ENCODE results near the gene NDRG2. TPM values are rescaled to one million over a fixed set of nuclear protein-coding genes. Genes with fewer than 3 reads are reported as not detected.
"Not testable (repeated sequence)": the region's sequence is repeated elsewhere in the genome, so short reads cannot be mapped to it uniquely, and the experiment has no call there.

NDRG2 gene
- total and polyA plus RNA-seq, 5 donors: 219 to 368 (median 343) TPM

DNA sequence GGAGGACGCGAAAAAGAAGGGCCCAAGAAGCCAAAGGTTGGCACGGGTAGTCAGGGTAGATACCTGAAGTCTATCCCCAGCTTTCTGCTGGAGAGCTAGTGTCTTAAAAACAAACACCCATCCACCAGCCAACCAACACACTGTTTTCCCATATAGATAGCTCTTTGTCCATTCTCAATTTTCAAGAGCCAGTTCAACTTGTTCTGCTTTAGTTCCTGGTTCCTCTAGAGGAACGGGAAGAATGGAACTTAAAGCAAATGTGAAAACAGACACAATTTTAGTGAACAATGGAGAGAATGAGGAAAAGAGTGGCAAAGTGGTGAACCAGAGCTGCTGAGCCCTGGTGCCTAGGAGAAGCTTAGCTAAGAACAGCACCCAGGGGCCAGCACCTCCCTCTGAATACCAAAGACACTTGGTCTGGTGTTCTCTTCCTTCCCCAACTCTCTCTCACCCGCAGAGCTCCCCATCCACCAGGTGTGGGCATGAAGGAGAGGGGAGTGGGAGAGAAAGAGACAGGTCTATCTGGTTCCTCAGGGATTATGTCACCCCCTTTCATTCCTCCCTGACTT, 3.8 kb downstream of the NDRG2 start:
- no peak for ATAC-seq
- WGBS: 88% methylated on average over 5 of the region's 5 CpGs
- H3K4me3 ChIP-seq (ENCODE audit: low read length): no peak overlapping the region
- no peaks in the 10 kb centered on the region for H3K9me3 ChIP-seq (ENCODE audit: control insufficient read depth, low read length)
- intact Hi-C loops (cut with DNase I): no loop called here
- H3K27me3 ChIP-seq (ENCODE audit: control insufficient read depth, insufficient read depth): no peaks in the 10 kb centered on the region
- H3K27ac ChIP-seq (ENCODE audit: low read length): no peak overlapping the region
- DNase-seq: no peak
- peaks cover 4% of the 10 kb centered on the region for H3K4me1 ChIP-seq (ENCODE audit: control insufficient read depth, insufficient read depth, low read length)

DNA sequence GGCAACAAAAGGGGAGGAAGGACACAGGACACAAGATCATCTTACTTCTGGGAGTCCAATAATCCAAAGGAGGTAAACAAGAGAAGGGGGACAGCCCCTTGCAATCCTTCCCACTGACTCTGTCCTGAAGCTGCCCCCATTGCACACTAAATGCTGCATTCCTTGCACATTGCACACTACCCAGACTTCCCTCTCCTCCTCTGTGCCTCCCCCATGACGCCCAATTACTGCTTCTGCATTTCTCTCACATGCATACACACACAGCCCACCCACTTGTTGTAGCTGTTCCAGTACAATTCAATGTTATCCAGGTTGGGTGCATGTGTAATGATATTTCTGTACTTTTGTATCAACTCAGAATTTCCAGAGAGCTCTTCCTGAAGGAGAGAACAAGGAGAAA, 5.5 kb downstream of the NDRG2 start:
- H3K9me3 ChIP-seq (ENCODE audit: control insufficient read depth, low read length): no peaks in the 10 kb centered on the region
- H3K4me1 ChIP-seq (ENCODE audit: control insufficient read depth, insufficient read depth, low read length): peaks cover 4% of the 10 kb centered on the region
- H3K4me3 ChIP-seq (ENCODE audit: low read length): no peak overlapping the region
- ATAC-seq: no peak
- 54% methylated on average over 1 of the region's 1 CpG for WGBS
- H3K27ac ChIP-seq (ENCODE audit: low read length): no peak overlapping the region
- intact Hi-C loops (cut with DNase I): loop anchor here in 1 of 4 donors (5.0 kb wide), 1 partner anchor 73 kb away; no protein-coding TSS in a partner anchor
- DNase-seq: no peak
- no peaks in the 10 kb centered on the region for H3K27me3 ChIP-seq (ENCODE audit: control insufficient read depth, insufficient read depth)

DNA sequence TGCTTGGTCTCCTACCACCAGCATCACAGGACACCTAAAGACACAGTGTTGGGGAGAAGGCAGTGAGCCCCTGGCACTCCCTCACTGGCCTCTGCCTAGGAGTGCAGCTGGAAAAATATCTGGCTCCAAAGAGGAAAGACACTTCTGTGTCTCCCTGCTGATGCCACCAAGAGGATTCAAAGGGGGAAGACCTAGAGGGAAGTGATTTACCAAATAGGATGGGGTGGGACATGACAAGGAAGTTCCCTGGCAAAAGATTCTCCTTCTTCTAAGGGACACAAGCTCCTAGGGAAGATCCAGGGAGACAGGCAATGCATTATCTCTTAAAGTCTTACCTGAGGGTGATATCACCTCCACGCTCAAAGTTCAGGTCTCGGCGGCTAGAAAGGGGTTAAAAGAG, 6.1 kb downstream of the NDRG2 start:
- 93% methylated on average over 3 of the region's 3 CpGs for WGBS
- H3K27me3 ChIP-seq (ENCODE audit: control insufficient read depth, insufficient read depth): no peaks in the 10 kb centered on the region
- DNase-seq (no peak), ATAC-seq (no peak)
- peaks cover 4% of the 10 kb centered on the region for H3K4me1 ChIP-seq (ENCODE audit: control insufficient read depth, insufficient read depth, low read length)
- H3K9me3 ChIP-seq (ENCODE audit: control insufficient read depth, low read length): no peaks in the 10 kb centered on the region
- intact Hi-C loops (cut with DNase I): loop anchor here in 1 of 4 donors (5.0 kb wide), 1 partner anchor 74 kb away; no protein-coding TSS in a partner anchor
- no peak overlapping the region for H3K27ac ChIP-seq (ENCODE audit: low read length)
- no peak overlapping the region for H3K4me3 ChIP-seq (ENCODE audit: low read length)

DNA sequence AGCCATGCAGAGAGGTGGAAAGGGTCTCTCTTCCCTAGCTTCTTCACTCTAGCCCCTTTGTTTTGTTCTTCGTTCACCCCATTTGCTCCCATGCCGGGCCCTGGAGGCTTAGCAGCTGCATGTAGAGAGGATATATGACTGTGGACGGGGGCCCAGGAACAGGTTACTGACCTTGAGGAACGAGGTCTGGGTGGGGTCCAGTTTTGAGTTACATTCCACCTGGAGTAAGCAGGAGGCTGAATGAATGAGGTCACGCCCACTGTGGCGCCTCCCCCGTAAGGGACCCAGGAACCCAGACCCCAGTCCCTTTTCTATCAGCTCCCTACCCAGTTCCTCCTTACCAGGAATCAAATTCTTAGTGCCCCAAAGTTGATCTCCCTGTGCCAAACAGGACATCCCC, 6.6 kb downstream of the NDRG2 start:
- H3K27me3 ChIP-seq (ENCODE audit: control insufficient read depth, insufficient read depth): no peaks in the 10 kb centered on the region

DNA sequence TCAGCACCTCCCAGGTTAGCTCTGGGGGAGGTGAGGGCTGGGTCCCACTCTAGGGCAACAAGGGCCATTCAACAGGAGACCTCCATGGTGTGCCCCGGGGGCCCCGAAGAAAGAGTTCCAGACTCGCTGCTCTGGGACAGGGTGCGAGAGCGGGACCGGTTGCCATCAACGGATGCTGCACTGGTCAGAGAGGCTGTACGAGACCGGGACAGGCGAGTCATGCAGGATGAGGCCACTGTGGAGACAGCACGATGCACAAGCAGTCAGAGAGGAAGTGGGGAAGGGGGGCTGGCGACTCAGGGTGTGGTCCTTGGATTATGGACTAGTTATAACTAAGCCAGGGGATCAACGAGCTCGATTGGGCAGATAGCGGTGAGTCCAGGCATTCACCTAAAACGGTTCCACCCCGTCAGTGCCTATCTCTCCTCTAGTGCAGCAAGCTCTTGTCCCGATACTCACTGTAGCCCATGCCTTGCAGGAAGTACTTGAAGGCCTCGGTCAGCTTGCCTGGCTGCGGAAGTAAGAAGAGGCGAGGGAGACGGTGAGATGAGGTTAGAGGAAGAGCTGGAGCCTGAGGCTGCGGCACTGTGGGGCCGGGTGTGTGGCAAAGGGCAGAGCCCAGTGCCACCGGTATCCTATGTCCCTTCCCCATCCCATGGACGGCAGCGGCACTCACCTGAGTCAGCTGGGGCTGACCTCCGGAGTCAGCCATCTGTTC, 7.2 kb downstream of the NDRG2 start:
- ATAC-seq (peak in 1 of 2 donors; percentile 3), DNase-seq (peak in 1 of 3 donors; percentile 55)
- H3K27me3 ChIP-seq (ENCODE audit: control insufficient read depth, insufficient read depth): no peaks in the 10 kb centered on the region
- 72% methylated on average over 28 of the region's 28 CpGs for WGBS
- intact Hi-C loops (cut with DNase I): loop anchor here in 1 of 4 donors (5.0 kb wide), 1 partner anchor 75 kb away; no protein-coding TSS in a partner anchor
- H3K4me3 ChIP-seq (ENCODE audit: low read length): no peak overlapping the region
- H3K27ac ChIP-seq (ENCODE audit: low read length): no peak overlapping the region
- H3K4me1 ChIP-seq (ENCODE audit: control insufficient read depth, insufficient read depth, low read length): peaks cover 3% of the 10 kb centered on the region
- H3K9me3 ChIP-seq (ENCODE audit: control insufficient read depth, low read length): no peaks in the 10 kb centered on the region

More for the DNA sequence above, 6.6 kb downstream of the NDRG2 start:
- H3K4me1 ChIP-seq (ENCODE audit: control insufficient read depth, insufficient read depth, low read length): peaks cover 4% of the 10 kb centered on the region
- no peak overlapping the region for H3K4me3 ChIP-seq (ENCODE audit: low read length)
- 82% methylated on average over 7 of the region's 7 CpGs for WGBS
- no peak for ATAC-seq
- no peak overlapping the region for H3K27ac ChIP-seq (ENCODE audit: low read length)
- DNase-seq: no peak
- intact Hi-C loops (cut with DNase I): loop anchor here in 1 of 4 donors (5.0 kb wide), 1 partner anchor 74 kb away; no protein-coding TSS in a partner anchor
- H3K9me3 ChIP-seq (ENCODE audit: control insufficient read depth, low read length): no peaks in the 10 kb centered on the region

- Histone ChIP-seq H3K27me3 (ENCODE audit: control insufficient read depth, insufficient read depth) (no peaks in the 10 kb centered on the region), H3K27ac (ENCODE audit: low read length) (no peak overlapping the region), H3K9me3 (ENCODE audit: control insufficient read depth, low read length) (no peaks in the 10 kb centered on the region), H3K4me3 (ENCODE audit: low read length) (no peak overlapping the region), H3K4me1 (ENCODE audit: control insufficient read depth, insufficient read depth, low read length) (no peaks in the 10 kb centered on the region)
- no peak for ATAC-seq
- DNase-seq: no peak
- intact Hi-C loops (cut with DNase I): loop anchor here in 1 of 4 donors (5.0 kb wide), 1 partner anchor 76 kb away; no protein-coding TSS in a partner anchor
- WGBS: 57% methylated on average over 9 of the region's 9 CpGs
These were observed 8.3 kb downstream of the NDRG2 start for GRCh38 chr14:21016413-21017190.

DNA sequence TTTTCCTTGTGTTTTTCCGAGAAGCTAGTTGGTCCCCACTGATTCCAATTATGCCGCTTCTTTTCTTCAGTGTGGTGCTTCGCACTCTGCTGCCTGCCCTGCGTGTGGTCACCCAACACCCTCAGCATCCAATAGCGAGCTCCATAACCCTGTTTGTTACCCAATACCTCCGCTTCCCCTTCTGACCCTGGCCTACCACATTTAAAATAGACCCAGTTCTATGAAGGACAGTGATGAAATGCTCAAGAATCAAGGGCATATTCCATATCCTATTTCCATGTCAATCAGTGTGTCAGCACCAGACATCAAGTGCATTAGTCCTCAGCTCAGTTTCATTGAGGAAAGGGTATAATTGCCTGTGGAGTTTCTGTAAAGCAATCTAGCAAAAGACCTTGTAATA, 9.5 kb downstream of the NDRG2 start:
- no peaks in the 10 kb centered on the region for H3K4me1 ChIP-seq (ENCODE audit: control insufficient read depth, insufficient read depth, low read length)
- ATAC-seq (peak in 1 of 2 donors; percentile 32), DNase-seq (no peak)
- intact Hi-C loops (cut with DNase I): loop anchor here (2.0 to 5.0 kb wide), 4 partner anchors 25 to 91 kb away; no protein-coding TSS in a partner anchor
- no peaks in the 10 kb centered on the region for H3K9me3 ChIP-seq (ENCODE audit: control insufficient read depth, low read length)
- H3K27me3 ChIP-seq (ENCODE audit: control insufficient read depth, insufficient read depth): no peaks in the 10 kb centered on the region
- H3K4me3 ChIP-seq (ENCODE audit: low read length): no peak overlapping the region
- H3K27ac ChIP-seq (ENCODE audit: low read length): no peak overlapping the region
- 62% methylated on average over 6 of the region's 6 CpGs for WGBS

DNA sequence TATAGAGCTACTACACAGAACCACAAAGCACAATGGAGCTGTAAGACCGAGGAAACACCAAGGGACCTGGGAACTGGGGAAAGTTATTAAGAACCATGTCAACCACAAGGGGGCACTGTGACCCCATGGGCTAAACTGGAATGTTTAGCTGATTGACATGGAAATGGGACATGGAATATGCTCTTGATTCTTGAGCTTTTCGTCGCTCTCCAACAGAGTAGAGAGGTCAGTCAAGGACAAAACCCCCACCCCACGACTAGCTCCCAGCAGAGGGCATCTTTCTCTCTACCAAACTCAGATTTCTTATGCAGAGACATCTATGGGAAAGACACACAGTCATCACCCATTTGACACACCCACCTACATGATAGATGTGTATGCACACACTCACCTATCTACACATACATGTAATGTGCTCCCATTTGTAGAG, 10.1 kb downstream of the NDRG2 start:
- intact Hi-C loops (cut with DNase I): loop anchor here (1.0 to 5.0 kb wide), 5 partner anchors 26 to 92 kb away; no protein-coding TSS in a partner anchor
- ATAC-seq (peak; percentile 80 to 83), DNase-seq (peak; percentile 78 to 87 (median 86))
- Histone ChIP-seq H3K9me3 (ENCODE audit: control insufficient read depth, low read length) (no peaks in the 10 kb centered on the region), H3K4me1 (ENCODE audit: control insufficient read depth, insufficient read depth, low read length) (no peaks in the 10 kb centered on the region), H3K4me3 (ENCODE audit: low read length) (no peak overlapping the region), H3K27ac (ENCODE audit: low read length) (peak overlapping the region; percentile 8), H3K27me3 (ENCODE audit: control insufficient read depth, insufficient read depth) (no peaks in the 10 kb centered on the region)
- WGBS: under 1% methylated on average over 4 of the region's 4 CpGs

DNA sequence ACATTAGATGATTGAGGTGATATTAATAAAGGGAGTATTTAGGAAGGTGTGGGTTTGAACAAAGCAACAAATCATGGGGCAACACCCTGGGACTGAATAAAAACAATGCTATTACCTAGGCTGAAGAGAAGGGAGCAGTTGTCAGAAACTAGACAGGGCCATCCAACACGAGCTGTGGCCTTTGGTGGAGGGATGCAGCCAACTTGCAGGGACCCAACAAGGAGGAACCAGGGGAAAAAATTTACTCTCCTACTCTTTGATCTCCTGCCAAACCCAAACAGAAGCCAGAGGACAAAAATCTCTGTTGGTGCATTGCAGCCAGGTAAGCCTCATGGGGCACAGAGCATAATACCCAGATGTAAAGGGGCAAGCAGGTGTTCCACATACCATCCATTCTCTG, 13.7 kb downstream of the NDRG2 start:
- Histone ChIP-seq H3K4me1 (ENCODE audit: control insufficient read depth, insufficient read depth, low read length) (no peaks in the 10 kb centered on the region), H3K4me3 (ENCODE audit: low read length) (no peak overlapping the region), H3K9me3 (ENCODE audit: control insufficient read depth, low read length) (no peaks in the 10 kb centered on the region), H3K27ac (ENCODE audit: low read length) (no peak overlapping the region), H3K27me3 (ENCODE audit: control insufficient read depth, insufficient read depth) (no peaks in the 10 kb centered on the region)
- intact Hi-C loops (cut with DNase I): loop anchor here in 1 of 4 donors (5.0 kb wide), 1 partner anchor 81 kb away; no protein-coding TSS in a partner anchor
- DNase-seq (no peak), ATAC-seq (no peak)
- 82% methylated on average over 1 of the region's 1 CpG for WGBS

GRCh38 chr14:21009721-21010120, 15.1 kb downstream of the NDRG2 start:
- not testable (repeated sequence) for H3K27me3 ChIP-seq (ENCODE audit: control insufficient read depth, insufficient read depth); H3K4me3 ChIP-seq (ENCODE audit: low read length); H3K27ac ChIP-seq (ENCODE audit: low read length); ATAC-seq; DNase-seq; H3K4me1 ChIP-seq (ENCODE audit: control insufficient read depth, insufficient read depth, low read length); H3K9me3 ChIP-seq (ENCODE audit: control insufficient read depth, low read length)
- WGBS: 78% methylated on average over 3 of the region's 3 CpGs
- intact Hi-C loops (cut with DNase I): loop anchor here in 1 of 4 donors (5.0 kb wide), 1 partner anchor 83 kb away; no protein-coding TSS in a partner anchor
